Measurements from ENCODE around the gene TGFA. TPM values are rescaled to one million over a fixed set of nuclear protein-coding genes. Genes with fewer than 3 reads are reported as not detected.

Gene TGFA
- total RNA-seq, 2 donors from 2014 or later, result 13.5 to 18.5 TPM

- 65 to 92% methylated on average over 2 to 3 of the region's 3 CpGs for WGBS, 2 donors
- Histone ChIP-seq H3K36me3 (replicated peaks in 1 of 2; ENCODE audit: insufficient read depth in 1 of 2, low read depth in 2 of 2) (no peaks in the 10 kb centered on the region), H3K27me3 (no peaks in the 10 kb centered on the region), H3K4me3 (no peak overlapping the region), H3K4me1 (peaks cover 30% of the 10 kb centered on the region), H3K27ac (no peak overlapping the region), H3K9me3 (no peaks in the 10 kb centered on the region)
- intact Hi-C loops (cut with DNase I), result no loop called here
- no peak for ATAC-seq
- TF ChIP-seq CTCF (IDR thresholded peaks at IDR 0.05), result no peak
- TF ChIP-seq POLR2A (IDR thresholded peaks at IDR 0.05), result no peak
- DNase-seq, result no peak
Observed at GRCh38 chr2:70460333-70460732, 93.3 kb downstream of the TGFA start.

- intact Hi-C loops (cut with DNase I), result no loop called here
- Histone ChIP-seq H3K27me3 (no peaks in the 10 kb centered on the region), H3K9me3 (no peaks in the 10 kb centered on the region), H3K36me3 (replicated peaks in 1 of 2; ENCODE audit: insufficient read depth in 1 of 2, low read depth in 2 of 2) (no peaks in the 10 kb centered on the region), H3K4me1 (peaks cover 18% of the 10 kb centered on the region), H3K4me3 (no peak overlapping the region), H3K27ac (no peak overlapping the region)
- WGBS, 2 donors, result 94 to 96% methylated on average over 5 of the region's 5 CpGs
- TF ChIP-seq POLR2A (IDR thresholded peaks at IDR 0.05) (no peak), CTCF (IDR thresholded peaks at IDR 0.05) (no peak)
- ATAC-seq, result no peak
- no peak for DNase-seq
Observed at GRCh38 chr2:70458661-70459060, 95.0 kb downstream of the TGFA start.

GRCh38 chr2:70456585-70457495, 96.8 kb downstream of the TGFA start:
- ATAC-seq (peak; percentile 50), DNase-seq (peak in 2 of 4 donors; percentile 19 to 35)
- Histone ChIP-seq H3K27ac (peak overlapping the region in 3 of 4 donors; percentile 9 to 27 (median 13)), H3K9me3 (no peaks in the 10 kb centered on the region), H3K27me3 (no peaks in the 10 kb centered on the region), H3K4me1 (peaks cover 14% of the 10 kb centered on the region), H3K36me3 (replicated peaks in 1 of 2; ENCODE audit: insufficient read depth in 1 of 2, low read depth in 2 of 2) (peaks cover 0 to under 1% of the 10 kb centered on the region in 2 donors), H3K4me3 (no peak overlapping the region)
- TF ChIP-seq CTCF (IDR thresholded peaks at IDR 0.05) (no peak), POLR2A (IDR thresholded peaks at IDR 0.05) (no peak)
- intact Hi-C loops (cut with DNase I), result no loop called here
- WGBS, 2 donors, result 48% methylated on average over 10 of the region's 10 CpGs

- TF ChIP-seq POLR2A (IDR thresholded peaks at IDR 0.05), result no peak
- no peak for TF ChIP-seq CTCF (IDR thresholded peaks at IDR 0.05)
- Histone ChIP-seq H3K27me3 (no peaks in the 10 kb centered on the region), H3K36me3 (replicated peaks in 1 of 2; ENCODE audit: insufficient read depth in 1 of 2, low read depth in 2 of 2) (peaks cover 0 to 2% of the 10 kb centered on the region in 2 donors), H3K27ac (no peak overlapping the region), H3K4me1 (peaks cover 14% of the 10 kb centered on the region), H3K4me3 (no peak overlapping the region), H3K9me3 (no peaks in the 10 kb centered on the region)
- WGBS, 2 donors, result 75 to 80% methylated on average over 2 to 3 of the region's 3 CpGs
- intact Hi-C loops (cut with DNase I), result no loop called here
- ATAC-seq (no peak), DNase-seq (no peak)
Observed at GRCh38 chr2:70454936-70455544, 98.6 kb downstream of the TGFA start.

Data from body of pancreas (tissue), 4 donors.